Activated CD8-positive, alpha-beta memory T cell treated with anti-CD3 and anti-CD28 coated beads for 36 hours (primary cell): ENCODE measurements around the gene PLEKHA7. TPM values are rescaled to one million over a fixed set of nuclear protein-coding genes. Genes with fewer than 3 reads are reported as not detected.
"Not testable (repeated sequence)": the region's sequence is repeated elsewhere in the genome, so short reads cannot be mapped to it uniquely, and the experiment has no call there.

ENCODE experiments used
- CTCF ChIA-PET: fragments of 350-600 bp; sonication (Branson Sonifier 250); formaldehyde crosslinking; loops from one replicate; lab custom pipeline; 2021; ENCODE audit warnings: antibody characterized with exemption; lab: Charles Lee
- POLR2A ChIA-PET: fragments of 350-600 bp; sonication (Branson Sonifier 250); formaldehyde crosslinking; loops from one replicate; lab custom pipeline; 2021; ENCODE audit warnings: antibody characterized with exemption; lab: Charles Lee
- total RNA-seq, 2 experiments: library from RNA; stranded (reverse); gene quantifications; one replicate each; pipeline ENCODE4 v1.2.3, GENCODE V29; 2021

The PLEKHA7 gene
- total RNA-seq, 2 experiments from 2014 or later: 9.5 TPM

DNA sequence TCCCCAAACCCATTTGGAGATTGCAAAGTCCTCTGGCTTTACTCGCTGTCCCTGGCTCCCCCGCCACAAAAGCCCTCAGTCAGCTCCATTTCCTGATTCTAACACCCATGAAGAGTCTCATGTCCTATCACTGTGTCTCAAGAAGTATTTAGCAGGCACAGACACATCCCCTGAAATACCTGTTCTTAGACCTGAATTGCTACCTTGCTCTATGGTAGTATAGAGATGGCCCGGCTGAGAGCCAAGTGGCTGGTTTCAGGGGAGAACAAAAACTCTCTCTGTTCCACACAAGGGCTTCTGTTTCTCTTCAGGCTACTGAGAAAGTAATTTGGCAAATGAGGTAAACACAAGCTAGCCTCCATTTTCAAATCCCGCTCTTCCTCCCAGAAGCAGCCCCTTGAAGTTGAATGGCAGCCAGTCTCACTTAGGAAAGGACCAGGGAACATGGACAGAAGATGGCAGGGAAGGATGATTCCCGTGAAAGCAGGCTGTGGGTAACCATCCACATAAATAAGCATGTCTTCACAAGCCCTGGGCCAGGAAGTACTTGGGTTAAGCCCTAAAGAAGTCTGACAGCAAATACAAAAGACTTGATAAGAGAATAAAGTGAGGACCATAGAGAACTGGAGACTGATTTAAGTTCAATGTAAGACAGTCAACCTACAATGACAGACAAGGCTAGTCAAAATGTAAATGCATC lies 138.0 kb downstream of the PLEKHA7 start:
- ChIA-PET POLR2A (no interaction called here), CTCF (no interaction called here)

DNA sequence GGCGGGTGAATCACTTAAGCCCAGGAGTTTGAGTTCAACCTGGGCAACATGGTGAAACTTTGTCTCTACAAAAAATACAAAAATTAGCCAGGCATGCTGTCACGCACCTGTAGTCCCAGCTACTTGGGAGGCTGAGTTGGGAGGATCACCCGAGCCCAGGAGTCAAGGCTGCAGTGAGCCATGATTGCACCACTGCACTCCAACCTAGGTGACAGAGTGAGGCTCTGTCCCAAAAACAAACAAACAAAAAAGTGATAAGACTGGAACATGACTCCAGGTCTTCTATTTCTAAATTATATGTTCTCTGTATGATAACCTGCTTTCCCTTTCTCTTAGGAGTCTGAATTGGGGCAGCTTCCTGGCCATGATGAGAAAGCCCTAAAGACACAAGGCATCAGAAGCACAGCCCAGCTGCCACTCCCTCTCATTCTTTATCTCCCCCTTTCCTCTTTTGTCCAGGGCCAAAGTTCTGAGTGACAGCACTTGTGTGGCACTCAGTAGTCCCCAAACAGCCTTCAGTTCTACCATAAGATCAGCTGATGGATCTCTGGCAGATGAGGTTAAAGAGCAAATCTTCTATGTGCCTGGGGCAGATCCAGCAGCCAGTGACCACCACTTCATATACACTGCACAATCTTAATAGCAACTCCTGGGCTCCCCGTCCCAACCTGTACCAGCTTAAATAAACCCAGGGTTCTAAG lies 139.8 kb downstream of the PLEKHA7 start:
- POLR2A ChIA-PET: no interaction called here
- CTCF ChIA-PET: interaction anchor here (0.7 to 0.9 kb wide), 2 partner anchors 53 to 88 kb away, joined by 3 read pairs; no protein-coding TSS in a partner anchor

DNA sequence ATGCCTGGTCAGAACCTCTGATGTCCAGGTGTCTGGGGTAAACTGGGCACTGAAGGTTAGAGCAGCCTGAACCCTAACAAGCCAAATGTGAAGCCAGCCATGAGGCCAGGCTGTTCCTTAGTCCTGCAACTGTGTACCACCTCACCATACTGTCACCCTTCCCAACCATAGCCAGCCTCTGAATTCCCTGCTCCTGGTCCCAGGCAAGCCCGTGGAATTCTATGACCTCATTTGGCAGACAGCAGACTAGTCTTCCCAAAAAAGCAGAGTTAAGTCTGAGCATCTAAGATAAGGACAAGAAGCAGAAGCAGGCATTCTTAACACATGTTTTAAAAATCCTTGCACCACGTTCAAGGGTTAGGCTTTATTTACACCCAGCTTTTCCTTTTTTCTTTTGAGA lies 140.9 kb downstream of the PLEKHA7 start:
- ChIA-PET CTCF (no interaction called here), POLR2A (no interaction called here)

DNA sequence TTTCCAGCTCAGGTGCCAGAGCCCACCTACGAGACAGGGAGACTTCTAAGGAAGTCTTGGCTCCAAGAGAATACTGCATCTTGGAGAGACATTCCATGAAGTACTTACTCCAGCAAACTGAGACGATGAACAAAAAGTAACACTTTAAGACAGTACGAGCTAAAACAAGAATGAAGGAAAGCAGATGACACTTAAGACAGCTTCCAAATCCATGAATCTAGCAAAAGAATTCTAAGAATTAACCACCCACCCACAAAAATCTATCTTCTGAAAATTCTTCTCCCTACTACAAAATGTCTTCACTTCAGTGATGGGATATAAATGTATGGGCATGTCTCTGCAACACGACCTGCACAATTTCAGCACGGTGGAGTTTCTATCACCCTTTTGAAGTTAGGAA lies 142.8 kb downstream of the PLEKHA7 start:
- CTCF ChIA-PET: no interaction called here
- POLR2A ChIA-PET: no interaction called here

DNA sequence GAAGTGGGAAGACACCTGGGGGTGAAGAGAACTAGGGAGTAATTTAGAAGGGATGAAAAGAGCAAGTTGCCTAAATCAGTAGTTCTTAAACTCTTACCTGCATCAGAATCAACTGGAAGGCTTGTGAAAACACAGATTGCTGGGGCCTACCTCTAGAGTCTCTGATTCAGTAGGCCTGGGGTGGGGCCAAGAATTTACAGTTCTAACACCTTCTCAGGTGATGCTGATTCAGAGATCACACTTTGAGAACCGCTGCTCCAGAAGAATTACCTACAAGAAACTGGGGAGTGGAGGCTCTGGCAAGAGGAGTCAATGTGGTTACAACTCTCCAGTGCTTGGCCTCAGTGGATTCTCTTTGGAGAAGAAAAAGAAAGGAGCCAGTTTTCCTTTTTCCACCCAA lies 147.1 kb downstream of the PLEKHA7 start:
- POLR2A ChIA-PET: no interaction called here
- CTCF ChIA-PET: no interaction called here

DNA sequence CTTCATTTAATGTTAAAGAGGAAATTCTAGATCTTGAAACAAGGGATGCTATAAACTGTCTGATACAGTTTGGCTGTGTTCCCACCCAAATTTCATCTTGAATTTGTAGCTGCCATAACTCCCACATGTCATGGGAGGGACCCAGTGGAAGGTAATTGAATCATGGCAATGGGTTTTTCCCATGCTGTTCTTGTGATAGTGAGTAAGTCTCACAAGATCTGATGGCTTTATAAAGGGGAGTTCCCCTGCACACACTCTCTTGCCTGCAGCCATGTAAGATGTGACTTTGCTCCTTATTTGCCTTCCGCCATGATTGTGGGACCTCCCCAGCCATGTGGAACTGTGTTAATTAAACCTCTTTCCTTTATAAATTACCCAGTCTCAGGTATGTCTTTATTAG lies 149.8 kb downstream of the PLEKHA7 start:
- POLR2A ChIA-PET, CTCF ChIA-PET: not testable (repeated sequence)

DNA sequence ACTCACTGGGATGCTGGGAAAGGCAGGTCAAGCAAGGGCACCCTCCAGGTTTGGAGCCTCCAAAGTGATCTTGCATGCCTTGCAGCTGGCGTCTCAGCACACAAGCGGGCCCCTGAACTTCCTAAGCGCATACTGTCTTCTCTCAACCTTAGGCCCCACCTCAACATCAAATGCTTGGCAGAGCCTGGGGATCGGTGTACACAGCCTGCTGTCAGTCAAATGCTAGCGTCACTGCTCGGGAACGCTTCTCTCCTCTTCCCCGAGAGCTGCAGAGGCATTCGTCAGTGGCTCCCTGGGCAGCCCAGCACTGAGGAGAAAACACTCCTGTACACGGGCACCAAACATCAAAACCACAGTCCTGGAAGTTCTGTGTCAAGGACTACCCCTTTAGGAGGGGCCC lies 150.8 kb downstream of the PLEKHA7 start:
- CTCF ChIA-PET: interaction anchor here (0.9 kb wide), 1 partner anchor 28 kb away, joined by 3 read pairs; no protein-coding TSS in a partner anchor

DNA sequence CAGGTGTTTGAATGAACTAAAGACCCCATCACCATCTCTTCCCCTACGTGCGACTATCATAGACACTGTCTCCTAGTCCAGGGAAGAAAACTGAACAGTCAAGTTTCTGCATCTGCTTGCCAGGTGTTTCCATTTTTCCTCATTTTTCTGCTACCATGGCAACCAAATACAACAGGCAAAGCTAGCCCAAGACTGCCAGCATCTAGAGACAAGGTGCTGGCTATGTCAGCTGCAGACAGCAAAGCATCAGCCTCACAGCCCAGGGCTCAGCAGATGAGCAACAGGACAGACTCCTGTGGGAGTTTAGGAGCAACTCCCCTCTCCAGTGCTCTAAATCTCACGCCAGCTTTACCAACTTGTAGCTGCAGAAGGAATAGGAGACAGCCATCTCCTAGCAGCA lies 151.5 kb downstream of the PLEKHA7 start:
- POLR2A ChIA-PET: no interaction called here
- CTCF ChIA-PET: interaction anchor here (1.8 kb wide), 1 partner anchor 42 kb away, joined by 5 read pairs; no protein-coding TSS in a partner anchor

More for the DNA sequence above, 150.8 kb downstream of the PLEKHA7 start:
- POLR2A ChIA-PET: no interaction called here

DNA sequence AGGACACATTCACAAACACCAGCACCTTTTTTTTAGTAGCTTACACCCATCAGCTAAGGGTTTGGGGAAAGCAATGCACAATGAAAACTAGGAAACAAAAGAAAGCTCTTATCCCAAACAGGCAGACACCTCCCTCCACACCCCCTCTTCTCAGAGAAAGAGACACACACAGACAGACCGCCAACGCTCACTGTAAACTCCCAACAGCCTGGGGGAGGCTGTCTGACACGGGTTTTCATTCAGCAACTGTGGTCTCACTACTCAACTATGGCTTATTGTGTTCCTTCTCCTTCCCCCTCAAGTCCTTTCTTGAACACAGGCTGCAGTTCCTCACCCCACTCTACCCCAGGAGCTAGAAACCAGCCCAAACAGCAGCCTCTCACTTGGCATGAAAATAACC lies 152.4 kb downstream of the PLEKHA7 start:
- ChIA-PET CTCF (interaction anchor here (1.8 kb wide), 1 partner anchor 42 kb away, joined by 5 read pairs; no protein-coding TSS in a partner anchor), POLR2A (interaction anchor here (0.6 kb wide), 1 partner anchor 37 kb away, joined by 4 read pairs; no protein-coding TSS in a partner anchor)

DNA sequence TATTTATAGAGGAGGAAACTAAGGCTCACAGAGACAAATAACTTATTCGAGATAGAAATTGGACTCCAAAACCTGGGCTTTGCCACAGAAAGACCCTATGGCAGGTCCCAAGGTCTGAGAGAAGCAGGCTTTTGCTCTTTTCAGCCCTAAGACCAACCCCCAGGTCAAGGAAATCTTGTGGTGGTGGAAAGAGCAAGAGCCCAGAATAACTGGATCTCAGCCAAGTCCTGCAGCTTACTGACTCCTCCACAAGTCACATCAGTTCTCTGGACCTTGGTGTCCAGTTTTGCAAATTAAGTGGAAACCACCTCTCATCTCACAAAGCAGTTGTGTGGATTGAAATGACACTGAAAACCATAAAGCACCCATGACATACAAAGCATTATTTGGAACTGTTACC lies 153.6 kb downstream of the PLEKHA7 start:
- ChIA-PET POLR2A (no interaction called here), CTCF (interaction anchor here (1.8 kb wide), 1 partner anchor 40 kb away, joined by 5 read pairs; no protein-coding TSS in a partner anchor)

DNA sequence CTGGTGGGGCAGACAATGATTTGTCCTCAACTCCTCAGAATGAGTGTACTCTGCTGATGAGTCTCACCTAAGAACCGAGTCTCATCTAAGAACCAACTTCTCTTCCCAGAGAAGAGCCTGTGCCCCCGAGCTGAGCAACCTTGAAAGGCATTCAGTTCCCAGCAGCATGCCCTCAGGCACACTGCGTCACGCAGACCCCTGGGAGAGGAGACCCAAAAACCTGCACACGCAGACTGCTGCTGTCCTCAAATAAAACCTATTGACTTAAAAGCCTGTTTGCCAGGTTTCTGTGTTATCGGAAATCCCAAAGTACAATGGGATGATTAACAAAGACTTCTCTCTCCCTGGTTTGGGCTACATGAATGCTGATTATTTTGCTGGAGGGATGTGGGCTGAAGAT lies 154.6 kb downstream of the PLEKHA7 start:
- ChIA-PET POLR2A (no interaction called here), CTCF (no interaction called here)

DNA sequence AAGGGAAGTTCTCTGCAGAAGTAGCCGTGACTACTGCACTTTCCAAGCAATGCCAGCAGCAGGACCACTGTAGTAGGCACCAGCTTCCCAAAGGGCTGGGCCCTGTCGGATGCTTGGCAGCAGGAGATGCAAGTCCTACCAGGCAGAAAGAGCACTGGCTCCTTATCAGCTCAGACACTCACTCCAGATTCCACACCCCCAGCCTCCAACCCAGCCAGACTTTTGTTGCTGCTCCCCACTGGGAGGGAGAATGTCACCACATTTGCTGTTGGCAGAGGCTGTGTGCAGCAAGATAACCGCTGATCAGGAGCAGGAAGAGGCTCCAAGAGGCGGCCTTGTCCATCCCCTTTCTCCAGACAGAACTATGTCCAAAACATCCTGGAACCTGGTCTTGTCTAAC lies 157.0 kb downstream of the PLEKHA7 start:
- ChIA-PET POLR2A (no interaction called here), CTCF (no interaction called here)

DNA sequence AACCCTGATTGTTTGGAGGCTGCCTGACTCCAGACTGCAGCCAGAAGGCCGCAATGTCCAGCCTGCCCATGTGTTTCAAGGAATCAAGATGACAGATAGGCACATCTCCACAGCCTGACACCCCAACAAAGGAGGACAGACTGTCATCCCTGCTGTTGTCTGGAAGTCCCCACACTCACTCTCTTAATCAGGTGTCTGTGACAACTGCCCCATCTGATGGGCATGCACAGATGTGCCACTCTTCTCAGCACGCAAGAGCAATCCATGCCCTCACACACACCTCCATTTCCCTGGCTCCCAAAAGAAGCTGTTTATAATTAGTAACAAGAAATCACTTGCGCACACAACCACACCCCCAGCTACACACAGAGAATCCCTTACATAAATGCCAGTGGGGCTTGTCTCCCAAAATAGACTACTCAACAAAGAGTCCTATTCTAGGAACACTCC lies 158.2 kb downstream of the PLEKHA7 start:
- ChIA-PET POLR2A (no interaction called here), CTCF (no interaction called here)

DNA sequence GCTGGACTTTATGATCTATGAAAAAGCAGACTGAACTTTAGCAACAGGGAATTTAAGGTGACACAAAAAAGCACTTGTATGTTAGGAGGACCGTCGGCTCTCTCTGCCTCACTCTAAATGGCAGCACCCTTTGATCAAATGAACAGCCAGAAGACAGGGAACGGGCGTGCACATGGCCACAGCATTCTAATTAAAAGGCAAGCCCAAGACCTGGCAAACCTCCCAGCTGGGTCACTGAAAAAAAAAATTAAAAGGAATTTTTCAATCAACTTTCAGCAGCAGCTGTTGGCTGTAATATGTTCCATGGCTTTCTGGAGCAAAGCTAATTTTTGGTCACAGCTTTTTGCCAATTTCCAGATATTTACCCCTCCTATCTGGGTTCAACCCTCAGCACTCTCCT lies 159.2 kb downstream of the PLEKHA7 start:
- CTCF ChIA-PET: no interaction called here
- POLR2A ChIA-PET: no interaction called here

DNA sequence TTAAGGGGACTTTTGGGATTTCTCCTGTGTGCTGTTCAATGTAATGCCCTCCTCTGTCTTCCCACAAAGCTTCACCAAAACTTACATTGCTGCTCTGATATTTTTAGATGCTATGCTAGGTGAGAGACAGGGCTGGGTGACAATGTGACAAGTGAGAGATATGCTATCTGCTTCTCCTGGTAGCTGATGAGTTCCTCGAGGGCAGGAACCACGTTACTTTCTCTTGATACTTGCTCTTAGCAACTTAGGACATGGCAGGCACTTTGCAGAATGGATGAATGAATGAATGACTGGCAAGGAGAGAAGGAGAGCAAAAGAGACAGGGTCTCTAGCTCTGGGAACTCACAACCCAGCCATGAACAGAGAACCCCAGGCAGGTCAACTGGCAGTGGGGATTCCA lies 160.4 kb downstream of the PLEKHA7 start:
- ChIA-PET CTCF (no interaction called here), POLR2A (no interaction called here)

DNA sequence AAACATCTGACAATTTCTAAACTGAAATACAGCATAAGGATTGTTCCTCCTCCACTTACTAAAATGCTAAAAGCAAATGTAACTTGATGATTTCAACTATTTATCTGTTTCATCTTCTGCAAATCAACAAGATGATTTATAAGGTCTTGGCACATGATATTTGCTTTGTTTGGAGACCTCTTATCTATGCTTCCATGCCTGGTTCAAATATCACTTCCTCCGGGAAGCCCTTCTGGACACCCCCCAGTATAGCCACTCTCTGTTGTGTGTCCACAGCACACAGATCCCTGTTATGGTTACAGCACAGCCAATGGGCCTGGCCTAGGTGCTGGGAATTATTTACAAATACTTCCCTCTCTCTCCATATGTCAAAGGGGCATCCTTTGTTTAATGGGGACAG lies 160.9 kb downstream of the PLEKHA7 start:
- POLR2A ChIA-PET: no interaction called here

DNA sequence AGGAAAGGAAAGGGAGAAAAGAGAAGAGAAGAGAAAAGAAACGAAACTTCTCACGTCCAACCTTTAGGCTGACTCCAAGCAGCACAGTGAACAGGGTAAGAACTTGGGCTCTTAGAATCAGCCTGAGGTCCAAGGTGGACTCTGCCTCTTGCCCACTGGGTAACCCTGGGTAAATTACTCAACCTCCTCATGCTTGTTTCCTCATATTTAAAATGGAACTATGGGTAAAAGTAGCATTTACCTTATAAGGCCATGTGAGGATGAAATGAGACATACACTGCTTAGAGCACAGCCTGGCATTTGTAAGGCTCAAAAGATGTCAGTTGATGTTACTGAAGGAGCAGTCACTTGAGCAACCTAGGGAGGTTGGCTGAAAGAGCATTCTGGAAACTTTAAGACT lies 167.9 kb downstream of the PLEKHA7 start:
- ChIA-PET POLR2A (no interaction called here), CTCF (no interaction called here)

More for the DNA sequence above, 160.9 kb downstream of the PLEKHA7 start:
- CTCF ChIA-PET: no interaction called here

DNA sequence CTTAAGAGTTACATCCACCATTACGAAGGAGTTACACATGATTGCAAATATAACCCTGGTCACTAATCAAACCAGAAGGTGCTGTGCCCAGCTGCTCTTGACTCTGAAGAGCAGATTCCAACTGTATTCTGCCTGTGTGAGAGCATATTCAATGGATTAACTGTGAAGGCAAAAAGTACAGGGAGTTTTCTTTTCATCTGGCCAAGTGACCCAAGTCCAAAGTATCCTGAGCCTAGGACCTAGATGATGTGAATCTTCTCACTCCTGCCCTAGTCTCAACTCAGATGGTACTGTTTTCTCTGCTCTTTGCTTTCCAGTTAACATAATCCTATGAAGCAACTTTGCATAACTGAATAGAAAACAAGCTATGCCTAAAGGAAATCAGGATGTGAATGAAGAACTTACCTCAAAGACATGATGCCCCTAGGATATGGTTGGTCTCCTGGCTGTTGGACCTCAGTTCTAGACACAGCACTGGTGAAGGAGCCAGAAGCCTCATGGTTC lies 169.9 kb downstream of the PLEKHA7 start:
- CTCF ChIA-PET: no interaction called here

DNA sequence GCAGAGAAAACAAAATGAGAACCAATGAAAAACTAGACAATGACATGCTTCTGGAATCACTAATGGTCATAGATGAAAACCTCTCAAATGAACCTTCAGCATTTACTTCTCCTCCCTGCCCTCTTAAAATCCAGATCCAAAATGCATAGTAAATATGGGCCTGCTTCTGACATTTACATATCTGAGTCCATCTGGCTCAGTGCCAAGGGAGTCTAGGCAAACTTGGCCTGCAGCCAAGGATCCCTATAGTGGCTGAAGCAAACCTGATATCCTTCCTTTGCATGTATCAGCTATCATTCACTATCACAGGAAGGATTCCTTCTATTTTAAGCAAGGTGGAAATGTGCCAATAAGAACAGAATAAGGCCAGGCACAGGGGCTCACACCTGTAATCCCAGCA lies 170.9 kb downstream of the PLEKHA7 start:
- CTCF ChIA-PET: no interaction called here
- POLR2A ChIA-PET: no interaction called here

More for the DNA sequence above, 169.9 kb downstream of the PLEKHA7 start:
- POLR2A ChIA-PET: no interaction called here

DNA sequence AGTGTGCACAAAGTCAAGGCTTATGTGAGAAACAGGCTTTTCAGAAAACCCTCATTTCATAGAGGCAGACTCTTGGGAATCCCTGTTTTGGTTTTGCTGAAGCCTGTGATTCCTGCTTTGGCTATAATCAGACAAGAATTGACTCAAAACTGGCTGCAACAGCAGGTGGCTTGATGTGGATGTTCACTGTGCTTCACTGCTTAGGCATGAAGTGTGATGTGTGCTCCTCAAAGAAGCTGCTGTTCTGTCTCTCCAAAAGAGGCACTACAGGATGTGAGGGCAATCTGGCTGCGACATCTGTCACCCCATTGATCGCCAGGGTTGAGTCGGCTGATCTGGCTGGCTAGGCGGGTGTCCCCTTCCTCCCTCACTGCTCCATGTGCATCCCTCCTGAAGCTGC lies 172.2 kb downstream of the PLEKHA7 start:
- ChIA-PET CTCF (no interaction called here), POLR2A (no interaction called here)
